Keratinocyte (primary cell): Measurements from ENCODE around the gene OR13C2. TPM values are rescaled to one million over a fixed set of nuclear protein-coding genes. Genes with fewer than 3 reads are reported as not detected.

ENCODE experiments used
- DNase-seq: peaks from one replicate; pipeline ENCODE4 v3.0.0-alpha.2; 2011; ENCODE audit warnings: low read depth, missing footprints, low spot score
- FAIRE-seq: peaks from 2 replicates; lab custom pipeline; 2011; peaks lifted over from hg19 to GRCh38; lab: Jason Lieb, UNC
- H2AFZ ChIP-seq: 2 replicates; pipeline ENCODE4 v1.6.0; 2012; ENCODE audit warnings: low read length, control low read depth, inconsistent platforms; ENCODE audit not compliant: control insufficient read depth
- H3K27ac ChIP-seq: 2 replicates; pipeline ENCODE4 v1.5.1; 2011; ENCODE audit warnings: low read length; ENCODE audit not compliant: control insufficient read depth, insufficient read depth
- H3K27me3 ChIP-seq: 3 replicates; pipeline ENCODE4 v1.6.0; 2011; ENCODE audit warnings: low read length; ENCODE audit not compliant: control insufficient read depth, insufficient read depth; ENCODE audit errors: extremely low read depth
- H3K36me3 ChIP-seq, 2 experiments: 2 replicates in 1 of 2; 3 replicates in 1 of 2; pipeline ENCODE4 v1.5.1; 2011; ENCODE audit warnings: low read length in 2 of 2, mild to moderate bottlenecking in 1 of 2; ENCODE audit not compliant: control insufficient read depth in 2 of 2, insufficient read depth in 2 of 2; ENCODE audit errors: extremely low read depth in 1 of 2
- H3K4me1 ChIP-seq: 3 replicates; pipeline ENCODE4 v1.5.1; 2011; ENCODE audit warnings: low read length; ENCODE audit not compliant: control insufficient read depth, insufficient read depth; ENCODE audit errors: extremely low read depth
- H3K4me2 ChIP-seq: 3 replicates; pipeline ENCODE4 v1.6.0; 2011; ENCODE audit warnings: low read depth, low read length; ENCODE audit not compliant: control insufficient read depth, insufficient read depth; ENCODE audit errors: extremely low read depth
- H3K4me3 ChIP-seq, 3 experiments: fragments of 200-600 bp in 1 of 3; sonication (generic) in 1 of 3; 2 replicates in 2 of 3; 3 replicates in 1 of 3; pipeline ENCODE4 v1.5.1; 2011 to 2016; ENCODE audit warnings: low read length in 3 of 3, mild to moderate bottlenecking in 3 of 3, control low read depth in 2 of 3, inconsistent platforms in 1 of 3, low read depth in 1 of 3, mixed read lengths in 1 of 3, mixed run types in 1 of 3, moderate library complexity in 1 of 3; ENCODE audit not compliant: control insufficient read depth in 2 of 3, insufficient read depth in 2 of 3; ENCODE audit errors: extremely low read depth in 1 of 3
- H3K79me2 ChIP-seq: 2 replicates; pipeline ENCODE4 v1.6.0; 2012; ENCODE audit warnings: low read length; ENCODE audit not compliant: control insufficient read depth, insufficient read depth
- H3K9ac ChIP-seq: 3 replicates; pipeline ENCODE4 v1.6.0; 2011; ENCODE audit warnings: low read length; ENCODE audit not compliant: control insufficient read depth, insufficient read depth; ENCODE audit errors: extremely low read depth
- H3K9me1 ChIP-seq: 3 replicates; pipeline ENCODE4 v1.6.0; 2011; ENCODE audit warnings: low read length; ENCODE audit not compliant: control insufficient read depth, insufficient read depth; ENCODE audit errors: extremely low read depth
- H3K9me3 ChIP-seq: 2 replicates; pipeline ENCODE4 v1.5.1; 2012; ENCODE audit warnings: low read depth, low read length; ENCODE audit not compliant: control insufficient read depth
- H4K20me1 ChIP-seq: 3 replicates; pipeline ENCODE4 v1.6.0; 2011; ENCODE audit warnings: low read length; ENCODE audit not compliant: control insufficient read depth, insufficient read depth; ENCODE audit errors: extremely low read depth
- EZH2 ChIP-seq: IDR thresholded peaks from one replicate; pipeline ENCODE4 v1.6.1; 2012; ENCODE audit warnings: inconsistent platforms, mild to moderate bottlenecking, low read length, moderate library complexity
- dilution Hi-C: fragments of 300-500 bp; cut with MboI; formaldehyde crosslinking; loops from one replicate; pipeline ENCODE4 v1.7.0; 2020; ENCODE audit warnings: low sequenced_read_pairs; ENCODE audit not compliant: extremely low pct_ligation_motif_present
- polyA plus RNA-seq, 5 experiments: library from polyadenylated mRNA; depleted of rRNA in 3 of 5; stranded (reverse) in 3 of 5; stranded (forward) in 1 of 5; unstranded in 1 of 5; fragments of >200 nt; gene quantifications; 1 replicate in 1 of 5; 2 replicates in 3 of 5; 3 replicates in 1 of 5; pipeline versions ENCODE4 v1.2.1 to v1.2.3, GENCODE V29; 2011 to 2012; ENCODE audit warnings: missing spikeins in 2 of 5, low read depth in 1 of 5, low replicate concordance in 1 of 5
- TF ChIP-seq, protein P1 (sequence below), 3 experiments: IDR thresholded peaks in 1 of 3; conservative IDR thresholded peaks in 1 of 3; optimal IDR thresholded peaks in 1 of 3; 2 replicates in 2 of 3; 3 replicates in 1 of 3; pipeline versions ENCODE3 to v1.5.1; 2011; ENCODE audit warnings: low read length in 3 of 3, mild to moderate bottlenecking in 3 of 3, moderate library complexity in 2 of 3, control low read depth in 1 of 3, inconsistent platforms in 1 of 3; ENCODE audit not compliant: insufficient read depth in 2 of 3; ENCODE audit errors: extremely low read depth in 1 of 3

OR13C2 gene
- polyA plus RNA-seq, 1 donor (not counting 4 experiments of a cell fraction or from before 2014, with no cell fraction given), result not detected

DNA sequence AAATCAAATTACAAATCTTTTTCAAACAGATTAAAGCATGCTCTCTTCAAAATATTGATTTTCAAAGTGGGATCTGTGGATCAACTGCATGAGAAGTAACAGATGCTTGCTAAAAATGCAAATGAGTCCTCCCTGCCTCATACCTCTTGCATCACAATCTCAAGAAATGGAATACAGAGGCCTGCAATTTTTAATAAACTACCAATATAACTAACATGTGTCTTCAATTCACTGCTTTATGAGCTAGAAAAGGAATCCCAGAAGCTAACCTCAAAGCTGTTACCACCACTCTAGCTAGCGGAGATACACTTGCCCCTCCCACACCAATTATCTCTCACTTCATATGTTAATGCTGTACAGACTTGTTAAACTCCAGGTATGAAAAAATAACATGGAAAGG lies 15.8 kb downstream of the OR13C2 start:
- FAIRE-seq, result no peak
- no peaks in the 10 kb centered on the region for H3K27me3 ChIP-seq
- no peak for DNase-seq
- no peak overlapping the region for H3K9ac ChIP-seq
- H3K27ac ChIP-seq, result no peak overlapping the region
- no peaks in the 10 kb centered on the region for H3K36me3 ChIP-seq
- no peak for TF ChIP-seq EZH2
- TF ChIP-seq, protein P1, sequence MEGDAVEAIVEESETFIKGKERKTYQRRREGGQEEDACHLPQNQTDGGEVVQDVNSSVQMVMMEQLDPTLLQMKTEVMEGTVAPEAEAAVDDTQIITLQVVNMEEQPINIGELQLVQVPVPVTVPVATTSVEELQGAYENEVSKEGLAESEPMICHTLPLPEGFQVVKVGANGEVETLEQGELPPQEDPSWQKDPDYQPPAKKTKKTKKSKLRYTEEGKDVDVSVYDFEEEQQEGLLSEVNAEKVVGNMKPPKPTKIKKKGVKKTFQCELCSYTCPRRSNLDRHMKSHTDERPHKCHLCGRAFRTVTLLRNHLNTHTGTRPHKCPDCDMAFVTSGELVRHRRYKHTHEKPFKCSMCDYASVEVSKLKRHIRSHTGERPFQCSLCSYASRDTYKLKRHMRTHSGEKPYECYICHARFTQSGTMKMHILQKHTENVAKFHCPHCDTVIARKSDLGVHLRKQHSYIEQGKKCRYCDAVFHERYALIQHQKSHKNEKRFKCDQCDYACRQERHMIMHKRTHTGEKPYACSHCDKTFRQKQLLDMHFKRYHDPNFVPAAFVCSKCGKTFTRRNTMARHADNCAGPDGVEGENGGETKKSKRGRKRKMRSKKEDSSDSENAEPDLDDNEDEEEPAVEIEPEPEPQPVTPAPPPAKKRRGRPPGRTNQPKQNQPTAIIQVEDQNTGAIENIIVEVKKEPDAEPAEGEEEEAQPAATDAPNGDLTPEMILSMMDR (optimal IDR thresholded peaks at IDR 0.05 in 1 of 3, IDR thresholded peaks at IDR 0.05 in 1 of 3, conservative IDR thresholded peaks at IDR 0.05 in 1 of 3; ENCODE audit: extremely low read depth in 1 of 3, insufficient read depth in 2 of 3, low read length in 3 of 3), result no peak
- H3K4me3 ChIP-seq, result no peak overlapping the region
- no peak overlapping the region for H3K4me2 ChIP-seq
- H3K4me1 ChIP-seq, result no peaks in the 10 kb centered on the region
- no peaks in the 10 kb centered on the region for H4K20me1 ChIP-seq
- no peak overlapping the region for H2AFZ ChIP-seq
- dilution Hi-C loops, result no loop called here
- H3K9me1 ChIP-seq, result no peaks in the 10 kb centered on the region
- H3K9me3 ChIP-seq, result no peaks in the 10 kb centered on the region
- H3K79me2 ChIP-seq, result no peaks in the 10 kb centered on the region

- H2AFZ ChIP-seq, result no peak overlapping the region
- dilution Hi-C loops, result no loop called here
- no peaks in the 10 kb centered on the region for H3K36me3 ChIP-seq
- no peaks in the 10 kb centered on the region for H3K9me1 ChIP-seq
- FAIRE-seq (no peak), DNase-seq (no peak)
- no peak overlapping the region for H3K9ac ChIP-seq
- H3K79me2 ChIP-seq, result no peaks in the 10 kb centered on the region
- no peak overlapping the region for H3K4me2 ChIP-seq
- H3K9me3 ChIP-seq, result no peaks in the 10 kb centered on the region
- H4K20me1 ChIP-seq, result no peaks in the 10 kb centered on the region
- TF ChIP-seq, protein P1 (optimal IDR thresholded peaks at IDR 0.05 in 1 of 3, IDR thresholded peaks at IDR 0.05 in 1 of 3, conservative IDR thresholded peaks at IDR 0.05 in 1 of 3; ENCODE audit: extremely low read depth in 1 of 3, insufficient read depth in 2 of 3, low read length in 3 of 3), result no peak
- TF ChIP-seq EZH2, result no peak
- H3K27ac ChIP-seq, result no peak overlapping the region
- no peaks in the 10 kb centered on the region for H3K27me3 ChIP-seq
- H3K4me3 ChIP-seq, result no peak overlapping the region
- H3K4me1 ChIP-seq, result no peaks in the 10 kb centered on the region
These were observed 18.8 kb downstream of the OR13C2 start for GRCh38 chr9:104586496-104587180.
